ENCODE data around the gene BBS9. TPM values are rescaled to one million over a fixed set of nuclear protein-coding genes. Genes with fewer than 3 reads are reported as not detected.

Gene BBS9
- total RNA-seq, 1 donor from 2014 or later = 15.2 TPM

GRCh38 chr7:33632840-33633525 lies 503.6 kb downstream of the BBS9 start:
- DNase-seq (ENCODE audit: extremely low read depth, low read depth, low spot score) = no peak

GRCh38 chr7:33634606-33635005 lies 505.2 kb downstream of the BBS9 start:
- DNase-seq (ENCODE audit: extremely low read depth, low read depth, low spot score) = no peak

GRCh38 chr7:33636359-33636758 lies 507.0 kb downstream of the BBS9 start:
- no peak for DNase-seq (ENCODE audit: extremely low read depth, low read depth, low spot score)

- DNase-seq (ENCODE audit: extremely low read depth, low read depth, low spot score) = no peak
These were observed 510.3 kb downstream of the BBS9 start for GRCh38 chr7:33639552-33640197.

GRCh38 chr7:33640741-33641140 lies 511.4 kb downstream of the BBS9 start:
- DNase-seq (ENCODE audit: extremely low read depth, low read depth, low spot score) = no peak

GRCh38 chr7:33642312-33642711 lies 512.9 kb downstream of the BBS9 start:
- DNase-seq (ENCODE audit: extremely low read depth, low read depth, low spot score) = no peak

GRCh38 chr7:33643530-33643929 lies 514.2 kb downstream of the BBS9 start:
- no peak for DNase-seq (ENCODE audit: extremely low read depth, low read depth, low spot score)

- no peak for DNase-seq (ENCODE audit: extremely low read depth, low read depth, low spot score)
These were observed 515.1 kb downstream of the BBS9 start for GRCh38 chr7:33644489-33644888.

GRCh38 chr7:33645104-33645503 lies 515.7 kb downstream of the BBS9 start:
- no peak for DNase-seq (ENCODE audit: extremely low read depth, low read depth, low spot score)

GRCh38 chr7:33646166-33646565 lies 516.8 kb downstream of the BBS9 start:
- DNase-seq (ENCODE audit: extremely low read depth, low read depth, low spot score) = no peak

GRCh38 chr7:33646891-33647391 lies 517.6 kb downstream of the BBS9 start:
- no peak for DNase-seq (ENCODE audit: extremely low read depth, low read depth, low spot score)

- no peak for DNase-seq (ENCODE audit: extremely low read depth, low read depth, low spot score)
These were observed 520.4 kb downstream of the BBS9 start for GRCh38 chr7:33649476-33650441.

GRCh38 chr7:33650828-33651227 lies 521.5 kb downstream of the BBS9 start:
- DNase-seq (ENCODE audit: extremely low read depth, low read depth, low spot score) = no peak

- DNase-seq (ENCODE audit: extremely low read depth, low read depth, low spot score) = no peak
These were observed 522.7 kb downstream of the BBS9 start for GRCh38 chr7:33651998-33652515.

- no peak for DNase-seq (ENCODE audit: extremely low read depth, low read depth, low spot score)
These were observed 525.3 kb downstream of the BBS9 start for GRCh38 chr7:33654676-33655075.

Other genes starting within 250 kb of the BBS9 start
- gene KBTBD2, start 237.8 kb upstream of the BBS9 start, total RNA-seq = 31.9 and 38.4 TPM in 2 replicates
- 196 and 264 TPM in 2 replicates for gene FKBP9, start 172.1 kb upstream of the BBS9 start, total RNA-seq
- gene NT5C3A, start 66.8 kb upstream of the BBS9 start, total RNA-seq = 11.1 and 18.8 TPM in 2 replicates
- gene RP9, start 20.2 kb upstream of the BBS9 start, total RNA-seq = 10.2 and 17.5 TPM in 2 replicates